Activated CD4-positive, alpha-beta T cell treated with anti-CD3 and anti-CD28 coated beads for 1 hour (primary cell): ENCODE results near the gene SLC29A3.
"Not testable (repeated sequence)": the region's sequence is repeated elsewhere in the genome, so short reads cannot be mapped to it uniquely, and the experiment has no call there.

Experiments
- DNase-seq: peaks from one replicate; pipeline ENCODE4 v3.0.0-alpha.2; 2020

Gene SLC29A3

DNA sequence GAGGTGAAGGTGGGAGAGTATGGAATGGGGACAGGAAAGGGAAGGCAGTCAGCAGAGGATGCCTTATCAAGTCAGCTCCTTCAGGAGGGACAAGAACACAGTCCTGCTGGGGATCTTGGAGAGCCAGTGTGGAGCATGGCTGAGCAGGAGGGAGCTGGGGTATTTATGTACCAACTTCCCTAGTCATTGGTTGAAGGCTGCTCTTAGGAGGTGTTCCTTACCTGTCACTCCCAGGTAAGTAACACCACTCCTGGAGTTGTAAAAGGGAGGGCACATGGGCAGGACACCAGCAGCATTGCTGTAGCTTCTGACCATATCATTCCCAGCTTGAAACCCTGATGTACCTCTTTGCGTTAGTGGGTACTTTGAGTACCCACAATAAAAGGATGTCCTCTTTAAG is 29.8 kb downstream of the SLC29A3 start:
- no peak for DNase-seq

GRCh38 chr10:71349406-71349805 is 30.3 kb downstream of the SLC29A3 start:
- no peak for DNase-seq

DNA sequence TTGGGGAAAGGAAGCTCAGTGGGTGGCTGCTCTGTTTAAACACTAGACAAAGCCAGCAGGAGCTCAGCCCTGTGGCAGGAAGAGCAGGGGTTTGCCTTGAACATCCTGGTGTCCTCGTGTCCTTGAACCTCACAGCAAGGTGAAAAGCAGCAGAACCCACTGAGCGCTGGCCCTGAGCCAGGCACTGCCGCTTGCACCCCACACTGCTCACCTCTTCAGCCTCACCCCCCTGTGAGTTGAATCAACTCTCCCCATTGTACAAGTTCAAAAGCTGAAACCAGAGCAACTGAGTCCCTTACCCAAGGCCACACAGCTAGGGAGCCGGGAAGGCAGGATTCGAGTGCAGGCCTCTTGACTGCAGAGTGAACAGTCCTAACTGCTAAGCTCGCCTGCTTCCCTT is 32.0 kb downstream of the SLC29A3 start:
- DNase-seq, result no peak

DNA sequence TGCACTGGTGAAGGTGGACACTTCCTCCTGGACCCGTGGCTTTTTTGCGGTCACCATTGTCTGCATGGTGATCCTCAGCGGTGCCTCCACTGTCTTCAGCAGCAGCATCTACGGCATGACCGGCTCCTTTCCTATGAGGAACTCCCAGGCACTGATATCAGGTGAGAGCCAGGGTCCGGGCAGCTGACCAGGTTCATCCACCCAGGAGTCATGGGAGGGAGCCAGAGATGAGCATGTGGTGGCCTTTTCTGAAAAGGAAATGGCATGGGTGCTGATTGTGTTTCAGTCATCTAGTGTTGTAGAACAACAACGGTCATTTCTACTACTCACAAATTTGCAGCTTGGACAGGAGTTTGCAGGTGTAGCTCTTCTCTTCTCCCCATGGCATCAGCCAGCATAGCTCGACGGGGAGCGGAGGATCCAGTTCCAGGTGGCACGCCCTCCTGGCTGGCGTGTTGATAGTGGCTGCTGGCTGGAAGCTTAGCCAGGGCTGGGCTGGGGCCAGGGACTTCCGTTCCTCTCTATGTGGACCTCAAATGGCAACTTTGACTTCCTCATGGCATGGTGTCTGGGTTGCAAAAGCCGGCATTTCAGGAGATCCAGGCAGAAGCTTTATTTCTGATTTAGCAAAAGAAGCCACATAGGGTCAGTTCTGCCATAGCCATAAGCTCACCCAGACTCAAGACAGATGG is 32.7 kb downstream of the SLC29A3 start:
- no peak for DNase-seq

GRCh38 chr10:71353639-71354038 is 34.6 kb downstream of the SLC29A3 start:
- no peak for DNase-seq

- DNase-seq, result no peak
Observed at GRCh38 chr10:71354776-71355175, 35.7 kb downstream of the SLC29A3 start.

DNA sequence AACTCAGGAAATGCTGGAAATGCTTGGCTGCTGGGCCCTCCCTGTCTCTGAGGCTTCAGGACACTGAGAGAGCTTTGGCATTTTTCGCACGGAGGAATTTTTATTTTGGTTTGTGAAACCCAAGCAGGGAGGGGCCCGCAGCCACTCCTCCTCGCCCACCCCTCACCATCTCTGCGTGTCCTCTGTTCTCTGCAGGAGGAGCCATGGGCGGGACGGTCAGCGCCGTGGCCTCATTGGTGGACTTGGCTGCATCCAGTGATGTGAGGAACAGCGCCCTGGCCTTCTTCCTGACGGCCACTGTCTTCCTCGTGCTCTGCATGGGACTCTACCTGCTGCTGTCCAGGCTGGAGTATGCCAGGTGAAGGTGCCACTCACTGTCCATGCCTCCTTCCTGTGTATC is 36.8 kb downstream of the SLC29A3 start:
- no peak for DNase-seq

GRCh38 chr10:71357792-71358265 is 38.8 kb downstream of the SLC29A3 start:
- no peak for DNase-seq

GRCh38 chr10:71358277-71358676 is 39.2 kb downstream of the SLC29A3 start:
- DNase-seq, result no peak

DNA sequence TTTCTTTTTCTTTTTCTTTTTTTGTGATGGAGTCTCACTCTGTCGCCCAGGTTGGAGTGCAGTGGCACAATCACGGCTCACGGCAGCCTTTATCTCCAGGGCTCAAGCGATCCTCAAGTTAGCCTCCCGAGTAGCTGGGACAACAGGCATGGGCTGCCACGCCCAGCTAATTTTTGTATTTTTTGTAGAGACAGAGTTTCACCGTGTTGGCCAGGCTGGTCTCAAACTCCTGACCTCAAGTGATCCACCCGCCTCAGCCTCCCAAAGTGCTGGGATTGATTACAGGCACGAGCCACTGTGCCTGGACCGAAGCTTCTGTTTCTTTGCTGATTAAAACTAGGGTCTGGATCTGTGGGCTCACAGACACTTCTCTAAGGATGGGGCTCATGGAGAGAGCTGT is 39.8 kb downstream of the SLC29A3 start:
- DNase-seq, result not testable (repeated sequence)

- DNase-seq, result no peak
Observed at GRCh38 chr10:71359364-71360046, 40.4 kb downstream of the SLC29A3 start.

DNA sequence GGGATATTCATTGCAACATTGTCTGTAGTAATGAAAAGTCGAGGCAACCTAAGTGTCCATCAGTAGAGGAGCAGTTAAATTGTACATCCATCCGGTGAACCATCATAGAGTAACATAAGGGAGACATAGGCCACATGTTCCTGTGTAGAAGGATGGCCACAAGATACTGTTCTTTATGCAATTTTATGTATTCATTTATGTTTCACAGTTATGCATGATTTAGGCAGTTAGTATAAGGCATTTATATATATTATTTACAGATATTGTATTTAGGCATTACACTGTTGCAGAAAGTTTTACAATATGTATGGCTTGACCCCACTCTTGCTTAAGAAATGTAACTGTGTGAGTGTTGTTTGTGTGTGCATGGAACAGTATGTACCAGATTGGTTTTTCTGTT is 41.7 kb downstream of the SLC29A3 start:
- DNase-seq, result no peak

GRCh38 chr10:71361581-71361980 is 42.5 kb downstream of the SLC29A3 start:
- DNase-seq, result no peak

DNA sequence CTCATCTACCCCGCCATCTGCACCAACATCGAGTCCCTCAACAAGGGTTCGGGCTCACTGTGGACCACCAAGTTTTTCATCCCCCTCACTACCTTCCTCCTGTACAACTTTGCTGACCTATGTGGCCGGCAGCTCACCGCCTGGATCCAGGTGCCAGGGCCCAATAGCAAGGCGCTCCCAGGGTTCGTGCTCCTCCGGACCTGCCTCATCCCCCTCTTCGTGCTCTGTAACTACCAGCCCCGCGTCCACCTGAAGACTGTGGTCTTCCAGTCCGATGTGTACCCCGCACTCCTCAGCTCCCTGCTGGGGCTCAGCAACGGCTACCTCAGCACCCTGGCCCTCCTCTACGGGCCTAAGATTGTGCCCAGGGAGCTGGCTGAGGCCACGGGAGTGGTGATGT is 43.1 kb downstream of the SLC29A3 start:
- DNase-seq, result no peak

GRCh38 chr10:71363936-71364335 is 44.9 kb downstream of the SLC29A3 start:
- DNase-seq, result no peak

GRCh38 chr10:71365366-71365765 is 46.3 kb downstream of the SLC29A3 start:
- DNase-seq, result no peak

DNA sequence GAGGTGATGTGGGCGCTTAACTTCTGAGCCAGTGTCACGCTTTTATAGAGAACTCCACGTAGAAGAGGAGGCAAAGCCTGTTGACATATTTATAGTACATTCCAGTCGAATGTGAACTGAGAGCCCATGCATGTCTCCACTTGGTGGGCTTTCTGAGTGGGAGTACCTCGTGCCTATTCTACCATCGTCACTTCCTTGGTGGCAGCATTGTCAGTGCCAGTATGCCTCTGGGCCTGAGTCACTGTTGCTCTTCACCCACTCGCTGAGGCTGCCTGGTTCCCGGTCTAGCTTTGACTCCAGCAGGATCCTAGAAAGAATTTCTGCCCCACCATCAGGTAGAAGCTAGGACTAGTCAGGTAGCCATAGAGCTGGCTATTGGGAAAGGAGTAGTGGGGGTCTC is 47.6 kb downstream of the SLC29A3 start:
- no peak for DNase-seq

- no peak for DNase-seq
Observed at GRCh38 chr10:71367271-71367670, 48.2 kb downstream of the SLC29A3 start.

DNA sequence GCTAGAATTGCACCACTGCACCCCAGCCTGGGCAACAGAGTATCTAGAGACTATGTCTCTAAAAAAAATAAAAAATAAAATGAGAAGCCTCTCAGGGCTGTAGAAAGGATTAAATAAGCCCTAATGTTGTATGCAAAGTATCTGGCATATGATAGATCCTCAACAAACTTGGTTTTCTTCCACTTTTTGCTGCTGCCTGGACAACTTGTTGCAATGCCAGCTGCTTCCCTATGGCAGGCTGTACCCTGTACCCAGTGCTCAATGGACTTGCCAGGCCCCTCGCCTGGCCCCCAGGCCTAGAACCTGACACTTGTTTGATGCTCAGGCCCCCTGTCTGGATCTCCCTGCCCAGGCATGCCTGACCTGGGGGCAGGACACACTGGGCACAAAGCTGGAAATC is 49.1 kb downstream of the SLC29A3 start:
- DNase-seq, result no peak

DNA sequence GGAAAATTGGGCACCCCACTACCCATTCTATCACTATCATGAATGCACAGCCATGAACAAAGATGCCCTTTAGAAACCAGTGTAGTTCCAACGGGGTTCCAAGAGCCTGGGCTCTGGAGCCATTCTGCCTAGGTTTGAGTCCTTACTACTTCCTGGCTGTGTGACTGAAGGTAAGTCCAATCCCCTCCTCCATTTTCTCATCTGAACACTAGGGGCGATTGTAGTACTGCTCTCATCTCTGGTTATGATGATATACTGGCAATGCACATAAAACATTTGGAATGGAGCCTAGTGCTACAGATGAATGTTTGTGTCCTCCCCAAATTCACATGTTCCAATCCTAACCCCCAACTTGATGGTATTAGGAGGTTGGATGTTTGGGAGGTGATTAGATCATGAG is 49.6 kb downstream of the SLC29A3 start:
- no peak for DNase-seq

GRCh38 chr10:71369602-71370001 is 50.5 kb downstream of the SLC29A3 start:
- DNase-seq, result no peak

DNA sequence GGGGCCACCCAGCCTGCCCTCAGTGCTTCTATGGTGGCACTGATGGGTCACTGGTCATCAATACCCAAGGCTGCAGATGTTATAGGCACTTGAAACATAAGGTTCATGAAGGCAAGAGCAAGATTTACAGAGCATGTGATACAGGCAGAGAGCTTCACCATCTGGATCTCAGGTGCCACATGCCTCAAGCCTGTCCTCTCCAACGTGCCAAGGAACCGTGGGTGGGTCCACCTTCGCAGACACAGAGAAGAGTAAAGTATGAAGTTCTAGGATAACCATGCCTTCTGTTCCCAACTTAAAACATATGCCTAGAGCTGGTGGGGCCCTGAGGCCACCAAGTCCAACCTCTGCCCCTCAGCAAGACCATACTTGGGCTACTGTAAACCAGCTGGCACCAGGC is 51.0 kb downstream of the SLC29A3 start:
- DNase-seq, result no peak

DNA sequence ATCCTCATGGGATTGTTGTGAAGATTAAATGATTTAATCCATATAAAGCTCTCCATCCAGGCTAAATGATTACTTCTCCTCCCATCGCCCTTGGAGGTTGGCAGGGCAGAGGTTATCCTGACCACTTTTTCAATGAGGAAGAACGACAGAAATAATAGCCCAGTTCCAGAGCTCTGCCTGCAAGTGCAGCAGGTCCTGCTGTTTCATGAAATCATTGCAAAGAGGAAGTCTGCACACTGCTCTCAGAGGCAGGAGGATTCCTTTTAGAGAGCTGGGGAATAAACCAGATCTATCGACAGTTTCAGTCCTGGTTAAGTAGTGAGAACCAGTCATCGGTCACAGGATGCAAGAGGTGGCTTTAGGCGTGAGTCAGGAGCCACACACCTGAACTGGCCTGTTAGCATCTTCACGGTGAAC is 52.7 kb downstream of the SLC29A3 start:
- no peak for DNase-seq

DNA sequence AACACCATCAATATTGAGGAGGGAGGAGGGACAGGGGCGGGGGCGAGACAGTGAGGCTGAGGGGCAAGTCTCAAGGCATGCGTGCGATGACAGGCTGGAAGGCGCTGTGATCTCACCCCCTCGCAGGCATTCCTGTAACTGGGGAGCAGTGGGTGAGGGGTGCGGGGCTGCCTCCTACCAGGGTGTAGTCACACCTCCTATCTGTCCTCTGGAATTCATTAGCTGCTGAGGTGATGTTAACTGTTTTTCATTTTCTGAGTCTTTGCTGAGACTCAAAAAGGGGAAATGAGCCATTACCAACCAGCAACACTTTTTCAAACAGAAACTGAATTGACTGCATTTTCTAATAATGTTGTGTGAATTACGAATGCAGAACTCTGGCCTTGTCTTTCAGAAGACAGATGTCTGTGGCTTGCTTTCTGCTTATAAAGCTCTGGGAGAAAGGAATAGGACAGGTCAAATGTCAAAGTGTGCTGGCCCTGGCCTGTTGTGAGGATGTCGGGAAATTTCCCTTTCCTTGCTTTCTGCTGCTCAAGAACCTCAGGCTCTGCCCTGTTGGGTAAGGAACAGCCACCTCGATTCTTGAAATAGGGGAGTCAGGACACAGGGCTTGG is 53.9 kb downstream of the SLC29A3 start:
- DNase-seq, result no peak
